ENCODE measurements around the gene PLPP2.

Gene PLPP2

GRCh38 chr19:309206-309565, 18.0 kb upstream of the PLPP2 start:
- no peak for TF ChIP-seq POLR2A (IDR thresholded peaks at IDR 0.05; ENCODE audit: low read length)
- no peak for TF ChIP-seq GATA1 (IDR thresholded peaks at IDR 0.05; ENCODE audit: low read depth, low read length)
- no peak for DNase-seq

GRCh38 chr19:308471-309205, 17.4 kb upstream of the PLPP2 start:
- DNase-seq, result no peak
- TF ChIP-seq GATA1 (IDR thresholded peaks at IDR 0.05; ENCODE audit: low read depth, low read length) (no peak), POLR2A (IDR thresholded peaks at IDR 0.05; ENCODE audit: low read length) (no peak)

- TF ChIP-seq POLR2A (IDR thresholded peaks at IDR 0.05; ENCODE audit: low read length) (no peak), GATA1 (IDR thresholded peaks at IDR 0.05; ENCODE audit: low read depth, low read length) (no peak)
Measured at GRCh38 chr19:307793-308420, 16.7 kb upstream of the PLPP2 start.

GRCh38 chr19:307111-307531, 15.9 kb upstream of the PLPP2 start:
- no peak for DNase-seq

More at GRCh38 chr19:307793-308420, 16.7 kb upstream of the PLPP2 start:
- no peak for DNase-seq

GRCh38 chr19:306151-306900, 15.1 kb upstream of the PLPP2 start:
- TF ChIP-seq GATA1 (IDR thresholded peaks at IDR 0.05; ENCODE audit: low read depth, low read length), result no peak
- no peak for TF ChIP-seq POLR2A (IDR thresholded peaks at IDR 0.05; ENCODE audit: low read length)

More at GRCh38 chr19:307111-307531, 15.9 kb upstream of the PLPP2 start:
- TF ChIP-seq POLR2A (IDR thresholded peaks at IDR 0.05; ENCODE audit: low read length) (no peak), GATA1 (IDR thresholded peaks at IDR 0.05; ENCODE audit: low read depth, low read length) (no peak)

GRCh38 chr19:305240-306150, 14.3 kb upstream of the PLPP2 start:
- no peak for DNase-seq
- TF ChIP-seq POLR2A (IDR thresholded peaks at IDR 0.05; ENCODE audit: low read length) (no peak), GATA1 (IDR thresholded peaks at IDR 0.05; ENCODE audit: low read depth, low read length) (no peak)

More at GRCh38 chr19:306151-306900, 15.1 kb upstream of the PLPP2 start:
- DNase-seq, result no peak

- TF ChIP-seq GATA1 (IDR thresholded peaks at IDR 0.05; ENCODE audit: low read depth, low read length), result no peak
- TF ChIP-seq POLR2A (IDR thresholded peaks at IDR 0.05; ENCODE audit: low read length), result no peak
- no peak for DNase-seq
Measured at GRCh38 chr19:296476-297225, 5.4 kb upstream of the PLPP2 start.

GRCh38 chr19:295687-296370, 4.6 kb upstream of the PLPP2 start:
- TF ChIP-seq GATA1 (IDR thresholded peaks at IDR 0.05; ENCODE audit: low read depth, low read length) (no peak), POLR2A (IDR thresholded peaks at IDR 0.05; ENCODE audit: low read length) (no peak)
- no peak for DNase-seq

- DNase-seq, result peak; percentile 34 to 59
- TF ChIP-seq POLR2A (IDR thresholded peaks at IDR 0.05; ENCODE audit: low read length), result no peak
Measured at GRCh38 chr19:294946-295686, 3.9 kb upstream of the PLPP2 start.

GRCh38 chr19:294341-294945, 3.2 kb upstream of the PLPP2 start:
- DNase-seq, result no peak
- TF ChIP-seq POLR2A (IDR thresholded peaks at IDR 0.05; ENCODE audit: low read length), result no peak
- no peak for TF ChIP-seq GATA1 (IDR thresholded peaks at IDR 0.05; ENCODE audit: low read depth, low read length)

- no peak for DNase-seq
- TF ChIP-seq POLR2A (IDR thresholded peaks at IDR 0.05; ENCODE audit: low read length) (no peak), GATA1 (IDR thresholded peaks at IDR 0.05; ENCODE audit: low read depth, low read length) (no peak)
Measured at GRCh38 chr19:293436-294110, 2.4 kb upstream of the PLPP2 start.

Data from erythroblast (primary cell).